ENCODE data around the gene RSRC1. TPM values are rescaled to one million over a fixed set of nuclear protein-coding genes. Genes with fewer than 3 reads are reported as not detected.

Gene RSRC1
- total and polyA plus RNA-seq, 2 of the 13 experiments (the other 11 are each of a cell fraction or from before 2014, with no cell fraction given), result 4.9 to 63.0 TPM

- peak; percentile 94; the same call in 1 of the 2 replicates for TF ChIP-seq ZSCAN5A (CRISPR knock-in tag; IDR thresholded peaks at IDR 0.05; ENCODE audit: borderline replicate concordance)
- peak; percentile 32; the same call in 1 of the 2 replicates for TF ChIP-seq ZNF362 (CRISPR knock-in tag; IDR thresholded peaks at IDR 0.05; ENCODE audit: borderline replicate concordance)
- TF ChIP-seq, protein P1, sequence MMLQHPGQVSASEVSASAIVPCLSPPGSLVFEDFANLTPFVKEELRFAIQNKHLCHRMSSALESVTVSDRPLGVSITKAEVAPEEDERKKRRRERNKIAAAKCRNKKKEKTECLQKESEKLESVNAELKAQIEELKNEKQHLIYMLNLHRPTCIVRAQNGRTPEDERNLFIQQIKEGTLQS (CRISPR knock-in tag; IDR thresholded peaks at IDR 0.05), result peak; percentile 65
- no peak for TF ChIP-seq ZNF335 (CRISPR knock-in tag; IDR thresholded peaks at IDR 0.05)
- no peak for TF ChIP-seq ZNF460 (CRISPR knock-in tag; IDR thresholded peaks at IDR 0.05; ENCODE audit: borderline replicate concordance)
- peak; percentile 32; the same call in 1 of the 2 replicates for TF ChIP-seq ETV5 (CRISPR knock-in tag; IDR thresholded peaks at IDR 0.05; ENCODE audit: borderline replicate concordance)
- TF ChIP-seq ZNF788 (CRISPR knock-in tag; IDR thresholded peaks at IDR 0.05; ENCODE audit: borderline replicate concordance), result peak; percentile 94
- TF ChIP-seq ZNF790 (CRISPR knock-in tag; IDR thresholded peaks at IDR 0.05; ENCODE audit: borderline replicate concordance), result no peak; the same call in 1 of the 2 replicates
- no peak for TF ChIP-seq ATF5 (CRISPR knock-in tag; IDR thresholded peaks at IDR 0.05; ENCODE audit: low read depth)
- TF ChIP-seq THAP9 (CRISPR knock-in tag; IDR thresholded peaks at IDR 0.05; ENCODE audit: borderline replicate concordance), result peak; percentile 87; the same call in 1 of the 2 replicates
- peak; percentile 66; the same call in 1 of the 2 replicates for TF ChIP-seq STAT5B (CRISPR knock-in tag; IDR thresholded peaks at IDR 0.05)
- TF ChIP-seq CBFB (CRISPR knock-in tag; IDR thresholded peaks at IDR 0.05), result peak; percentile 76; the same call in 1 of the 2 replicates
- TF ChIP-seq ZNF552 (CRISPR knock-in tag; IDR thresholded peaks at IDR 0.05; ENCODE audit: borderline replicate concordance), result peak; percentile 92
- peak; percentile 94; the same call in 1 of the 2 replicates for TF ChIP-seq ZNF350 (CRISPR knock-in tag; IDR thresholded peaks at IDR 0.05; ENCODE audit: borderline replicate concordance, low read depth)
- TF ChIP-seq ZNF564 (CRISPR knock-in tag; IDR thresholded peaks at IDR 0.05), result peak; percentile 83; the same call in 1 of the 2 replicates
- no peak for TF ChIP-seq ZIK1 (CRISPR knock-in tag; IDR thresholded peaks at IDR 0.05; ENCODE audit: borderline replicate concordance, low read depth)
- no peak for TF ChIP-seq PRMT3 (CRISPR knock-in tag; IDR thresholded peaks at IDR 0.05; ENCODE audit: borderline replicate concordance, low read depth)
- TF ChIP-seq ZNF598 (CRISPR knock-in tag; IDR thresholded peaks at IDR 0.05; ENCODE audit: borderline replicate concordance), result peak; percentile 90; the same call in 1 of the 2 replicates
These were observed at the start of gene RSRC1 (continued) for GRCh38 chr3:158109804-158110657.

Measured in HepG2 (cell line).